ENCODE data around the gene DHRS12.
"Not testable (repeated sequence)": the region's sequence is repeated elsewhere in the genome, so short reads cannot be mapped to it uniquely, and the experiment has no call there.

The DHRS12 gene

GRCh38 chr13:51827254-51827653 is 23.3 kb upstream of the DHRS12 start:
- no peak for DNase-seq

GRCh38 chr13:51826606-51827005 is 22.6 kb upstream of the DHRS12 start:
- no peak for DNase-seq

GRCh38 chr13:51825681-51826254 is 21.8 kb upstream of the DHRS12 start:
- no peak for DNase-seq

GRCh38 chr13:51825165-51825592 is 21.2 kb upstream of the DHRS12 start:
- peak in 2 of 5 experiments; percentile 60 to 83 for DNase-seq

- DNase-seq = not testable (repeated sequence)
These were observed 20.7 kb upstream of the DHRS12 start for GRCh38 chr13:51824712-51825111.

- no peak for DNase-seq
These were observed 19.9 kb upstream of the DHRS12 start for GRCh38 chr13:51823863-51824262.

GRCh38 chr13:51823359-51823758 is 19.4 kb upstream of the DHRS12 start:
- DNase-seq = no peak

- DNase-seq = peak in 1 of 5 experiments; percentile 19
These were observed 18.3 kb upstream of the DHRS12 start for GRCh38 chr13:51822106-51822815.

GRCh38 chr13:51821606-51822005 is 17.6 kb upstream of the DHRS12 start:
- peak in 2 of 5 experiments; percentile 30 to 39 for DNase-seq

- DNase-seq = no peak
These were observed 16.1 kb upstream of the DHRS12 start for GRCh38 chr13:51820016-51820597.

GRCh38 chr13:51819544-51819943 is 15.6 kb upstream of the DHRS12 start:
- no peak for DNase-seq

GRCh38 chr13:51818781-51819511 is 15.0 kb upstream of the DHRS12 start:
- DNase-seq = peak in 1 of 5 experiments; percentile 66

- no peak for DNase-seq
These were observed 14.3 kb upstream of the DHRS12 start for GRCh38 chr13:51818276-51818675.

GRCh38 chr13:51817717-51818116 is 13.8 kb upstream of the DHRS12 start:
- DNase-seq = no peak

GRCh38 chr13:51816604-51817249 is 12.8 kb upstream of the DHRS12 start:
- DNase-seq = no peak

- DNase-seq = no peak
These were observed 11.9 kb upstream of the DHRS12 start for GRCh38 chr13:51815848-51816247.

- DNase-seq = peak in 4 of 5 experiments; percentile 54 to 68 (median 62)
These were observed 11.1 kb upstream of the DHRS12 start for GRCh38 chr13:51814825-51815650.

- no peak for DNase-seq
These were observed 10.1 kb upstream of the DHRS12 start for GRCh38 chr13:51814071-51814470.

GRCh38 chr13:51811920-51812451 is 8.0 kb upstream of the DHRS12 start:
- DNase-seq = no peak

GRCh38 chr13:51811046-51811445 is 7.1 kb upstream of the DHRS12 start:
- DNase-seq = no peak

- no peak for DNase-seq
These were observed 4.8 kb upstream of the DHRS12 start for GRCh38 chr13:51808811-51809210.

GRCh38 chr13:51807041-51807440 is 3.1 kb upstream of the DHRS12 start:
- DNase-seq = no peak
